OCI-LY1 (cell line): ENCODE data around the gene UHRF2.

Experiments used
- EZH2 ChIP-seq: fragments of 200-600 bp; sonication (generic), shearing (Covaris generic); IDR thresholded peaks from 2 replicates; pipeline ENCODE4 v1.8.0; 2017; ENCODE audit warnings: borderline replicate concordance, mixed run types, mild to moderate bottlenecking, antibody characterized with exemption, low read length, moderate library complexity, mixed read lengths
- TF ChIP-seq, protein P1 (sequence below): fragments of 200-600 bp; sonication (generic), shearing (Covaris generic); IDR thresholded peaks from 2 replicates; pipeline ENCODE4 v1.5.1; 2017; ENCODE audit warnings: mild to moderate bottlenecking, antibody characterized with exemption, low read length, moderate library complexity, mixed read lengths

DNA sequence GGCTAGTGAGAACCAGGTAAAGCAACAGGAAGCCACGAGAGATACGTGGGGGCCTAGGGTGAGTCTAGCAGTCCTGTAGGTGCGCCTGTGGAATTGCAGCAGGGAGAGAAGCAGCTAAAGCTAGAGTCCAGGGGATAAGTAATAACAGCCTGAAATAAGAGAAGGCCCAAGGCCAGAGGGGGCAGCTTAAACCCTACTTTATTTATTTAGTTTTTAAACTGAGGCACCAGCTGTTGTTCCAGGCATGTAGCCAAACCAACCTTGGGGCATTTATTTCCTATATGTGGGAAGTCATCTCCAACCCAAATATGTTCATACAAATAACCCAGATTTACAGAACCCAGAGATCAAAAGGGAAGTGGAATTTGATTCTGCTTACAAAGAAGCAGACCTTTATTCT is 139.0 kb downstream of the UHRF2 start:
- TF ChIP-seq, protein P1, sequence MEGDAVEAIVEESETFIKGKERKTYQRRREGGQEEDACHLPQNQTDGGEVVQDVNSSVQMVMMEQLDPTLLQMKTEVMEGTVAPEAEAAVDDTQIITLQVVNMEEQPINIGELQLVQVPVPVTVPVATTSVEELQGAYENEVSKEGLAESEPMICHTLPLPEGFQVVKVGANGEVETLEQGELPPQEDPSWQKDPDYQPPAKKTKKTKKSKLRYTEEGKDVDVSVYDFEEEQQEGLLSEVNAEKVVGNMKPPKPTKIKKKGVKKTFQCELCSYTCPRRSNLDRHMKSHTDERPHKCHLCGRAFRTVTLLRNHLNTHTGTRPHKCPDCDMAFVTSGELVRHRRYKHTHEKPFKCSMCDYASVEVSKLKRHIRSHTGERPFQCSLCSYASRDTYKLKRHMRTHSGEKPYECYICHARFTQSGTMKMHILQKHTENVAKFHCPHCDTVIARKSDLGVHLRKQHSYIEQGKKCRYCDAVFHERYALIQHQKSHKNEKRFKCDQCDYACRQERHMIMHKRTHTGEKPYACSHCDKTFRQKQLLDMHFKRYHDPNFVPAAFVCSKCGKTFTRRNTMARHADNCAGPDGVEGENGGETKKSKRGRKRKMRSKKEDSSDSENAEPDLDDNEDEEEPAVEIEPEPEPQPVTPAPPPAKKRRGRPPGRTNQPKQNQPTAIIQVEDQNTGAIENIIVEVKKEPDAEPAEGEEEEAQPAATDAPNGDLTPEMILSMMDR: no peak
- no peak for TF ChIP-seq EZH2
